K562 (cell line): ENCODE data around the gene ZBTB38. TPM values are rescaled to one million over a fixed set of nuclear protein-coding genes. Genes with fewer than 3 reads are reported as not detected.

Experiments used
- DMBX1 ChIP-seq: fragments of 250-450 bp; sonication (Bioruptor Pico); IDR thresholded peaks from 2 replicates; pipeline ENCODE4 v1.8.0; 2022; ENCODE audit warnings: inconsistent platforms, mild to moderate bottlenecking, moderate library complexity, borderline replicate concordance
- DPF2 ChIP-seq: fragments of 450-650 bp; IDR thresholded peaks from 2 replicates; pipeline ENCODE4 v1.6.1; 2016
- ETV6 ChIP-seq, 3 experiments: fragments of 150-350 bp in 1 of 3; sonication (generic) in 1 of 3; formaldehyde crosslinking in 1 of 3; IDR thresholded peaks; 2 replicates each; pipeline versions ENCODE4 v1.6.1 to v1.8.0; 2014 to 2022; ENCODE audit warnings: borderline replicate concordance in 2 of 3, low read depth in 2 of 3, antibody characterized with exemption in 1 of 3, low read length in 1 of 3, mild to moderate bottlenecking in 1 of 3, missing genetic modification reagents in 1 of 3
- GABPA ChIP-seq: fragments of 200-800 bp; sonication (Bioruptor generic); conservative IDR thresholded peaks from 2 replicates; pipeline ENCODE4 v1.6.1; 2016; ENCODE audit warnings: low read depth, missing genetic modification characterization, missing compliant biosample characterization
- MEF2D ChIP-seq: conservative IDR thresholded peaks from 2 replicates; pipeline ENCODE4 v1.6.1; 2016; ENCODE audit warnings: low read depth, missing genetic modification characterization, missing compliant biosample characterization
- NCOA6 ChIP-seq: fragments of 450-650 bp; IDR thresholded peaks from 2 replicates; pipeline ENCODE4 v1.6.1; 2017; ENCODE audit warnings: mild to moderate bottlenecking
- NFIC ChIP-seq: fragments of 450-650 bp; IDR thresholded peaks from 2 replicates; pipeline ENCODE4 v1.6.1; 2017; ENCODE audit warnings: mild to moderate bottlenecking, inconsistent platforms
- POLR2G ChIP-seq: fragments of 200-400 bp; formaldehyde crosslinking; IDR thresholded peaks from 2 replicates; pipeline ENCODE4 v1.6.1; 2017; ENCODE audit warnings: low read depth, mild to moderate bottlenecking, antibody characterized with exemption, low read length, moderate library complexity
- SUPT5H ChIP-seq: fragments of 450-650 bp; IDR thresholded peaks from 2 replicates; pipeline ENCODE4 v1.6.1; 2016
- ZKSCAN1 ChIP-seq: fragments of 150-350 bp; IDR thresholded peaks from 2 replicates; pipeline ENCODE4 v1.6.1; 2016; ENCODE audit warnings: low read depth, low read length
- ZNF197 ChIP-seq: fragments of 200-800 bp; sonication (Bioruptor generic); IDR thresholded peaks from 2 replicates; pipeline ENCODE4 v1.6.1; 2016; ENCODE audit warnings: low read depth, missing genetic modification characterization, missing compliant biosample characterization
- polyA plus RNA-seq, 8 experiments: library from polyadenylated mRNA; depleted of rRNA in 4 of 8; stranded (reverse) in 5 of 8; unstranded in 3 of 8; fragments of >200 nt; fragmentation: Nextera tagmentation in 2 of 8; fragmentation: Illumina TruSeq in 1 of 8; extraction: Ambion mirVana in 2 of 8; extraction: Trizol in 1 of 8; gene quantifications; 2 replicates each; pipeline versions ENCODE4 v1.2.1 to v1.2.3, GENCODE V29; 2011 to 2014; ENCODE audit warnings: inconsistent platforms in 1 of 8, missing spikeins in 1 of 8
- total RNA-seq, 7 experiments: library from RNA; depleted of rRNA in 6 of 7; stranded (reverse); fragments of >200 nt in 6 of 7; fragmentation: Illumina TruSeq in 2 of 7; extraction: Trizol in 2 of 7; gene quantifications; 2 replicates each; pipeline versions ENCODE4 v1.2.1 to v1.2.3, GENCODE V29; 2011 to 2021; ENCODE audit warnings: low replicate concordance in 1 of 7
- TF ChIP-seq, protein P1 (sequence below): fragments of 250-450 bp; sonication (Bioruptor Pico); IDR thresholded peaks from 2 replicates; pipeline ENCODE4 v1.8.0; 2022; ENCODE audit warnings: inconsistent platforms
- TF ChIP-seq, protein P2 (sequence below), 2 experiments: fragments of 450-650 bp; formaldehyde crosslinking in 1 of 2; IDR thresholded peaks; 2 replicates each; pipeline versions ENCODE4 v1.4.0 to v1.6.1; 2014 to 2020; ENCODE audit warnings: mild to moderate bottlenecking in 2 of 2, borderline replicate concordance in 1 of 2, low read depth in 1 of 2

The ZBTB38 gene
- total and polyA plus RNA-seq, 9 of the 15 experiments (the other 6 are each of a cell fraction or from before 2014, with no cell fraction given), result 12.1 to 39.4 (median 22.9) TPM

GRCh38 chr3:141410408-141410807, 42.1 kb downstream of the ZBTB38 start (continued):
- TF ChIP-seq DPF2 (0 out of 2 replicates have a peak, but pooled peaks have one; percentile 18), POLR2G (no peak), MEF2D (0 out of 2 replicates have a peak, but pooled peaks have one; percentile 5), ETV6 (IDR thresholded peaks at IDR 0.05; ENCODE audit: borderline replicate concordance in 1 of 2, low read depth in 2 of 2, low read length in 1 of 2) (no peak), ETV6 (CRISPR knock-in tag; IDR thresholded peaks at IDR 0.05; ENCODE audit: borderline replicate concordance) (no peak), NCOA6 (no peak), NFIC (peak; percentile 70), ZNF197 (CRISPR knock-in tag) (0 out of 2 replicates have a peak, but pooled peaks have one; percentile 41), DMBX1 (CRISPR knock-in tag) (0 out of 2 replicates have a peak, but pooled peaks have one; percentile 17), ZKSCAN1 (peak; percentile 65; the same call in 1 of the 2 replicates), SUPT5H (no peak), GABPA (tag) (peak; percentile 62)
- TF ChIP-seq, protein P1, sequence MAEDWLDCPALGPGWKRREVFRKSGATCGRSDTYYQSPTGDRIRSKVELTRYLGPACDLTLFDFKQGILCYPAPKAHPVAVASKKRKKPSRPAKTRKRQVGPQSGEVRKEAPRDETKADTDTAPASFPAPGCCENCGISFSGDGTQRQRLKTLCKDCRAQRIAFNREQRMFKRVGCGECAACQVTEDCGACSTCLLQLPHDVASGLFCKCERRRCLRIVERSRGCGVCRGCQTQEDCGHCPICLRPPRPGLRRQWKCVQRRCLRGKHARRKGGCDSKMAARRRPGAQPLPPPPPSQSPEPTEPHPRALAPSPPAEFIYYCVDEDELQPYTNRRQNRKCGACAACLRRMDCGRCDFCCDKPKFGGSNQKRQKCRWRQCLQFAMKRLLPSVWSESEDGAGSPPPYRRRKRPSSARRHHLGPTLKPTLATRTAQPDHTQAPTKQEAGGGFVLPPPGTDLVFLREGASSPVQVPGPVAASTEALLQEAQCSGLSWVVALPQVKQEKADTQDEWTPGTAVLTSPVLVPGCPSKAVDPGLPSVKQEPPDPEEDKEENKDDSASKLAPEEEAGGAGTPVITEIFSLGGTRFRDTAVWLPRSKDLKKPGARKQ (CRISPR knock-in tag), result no peak
- TF ChIP-seq, protein P2, sequence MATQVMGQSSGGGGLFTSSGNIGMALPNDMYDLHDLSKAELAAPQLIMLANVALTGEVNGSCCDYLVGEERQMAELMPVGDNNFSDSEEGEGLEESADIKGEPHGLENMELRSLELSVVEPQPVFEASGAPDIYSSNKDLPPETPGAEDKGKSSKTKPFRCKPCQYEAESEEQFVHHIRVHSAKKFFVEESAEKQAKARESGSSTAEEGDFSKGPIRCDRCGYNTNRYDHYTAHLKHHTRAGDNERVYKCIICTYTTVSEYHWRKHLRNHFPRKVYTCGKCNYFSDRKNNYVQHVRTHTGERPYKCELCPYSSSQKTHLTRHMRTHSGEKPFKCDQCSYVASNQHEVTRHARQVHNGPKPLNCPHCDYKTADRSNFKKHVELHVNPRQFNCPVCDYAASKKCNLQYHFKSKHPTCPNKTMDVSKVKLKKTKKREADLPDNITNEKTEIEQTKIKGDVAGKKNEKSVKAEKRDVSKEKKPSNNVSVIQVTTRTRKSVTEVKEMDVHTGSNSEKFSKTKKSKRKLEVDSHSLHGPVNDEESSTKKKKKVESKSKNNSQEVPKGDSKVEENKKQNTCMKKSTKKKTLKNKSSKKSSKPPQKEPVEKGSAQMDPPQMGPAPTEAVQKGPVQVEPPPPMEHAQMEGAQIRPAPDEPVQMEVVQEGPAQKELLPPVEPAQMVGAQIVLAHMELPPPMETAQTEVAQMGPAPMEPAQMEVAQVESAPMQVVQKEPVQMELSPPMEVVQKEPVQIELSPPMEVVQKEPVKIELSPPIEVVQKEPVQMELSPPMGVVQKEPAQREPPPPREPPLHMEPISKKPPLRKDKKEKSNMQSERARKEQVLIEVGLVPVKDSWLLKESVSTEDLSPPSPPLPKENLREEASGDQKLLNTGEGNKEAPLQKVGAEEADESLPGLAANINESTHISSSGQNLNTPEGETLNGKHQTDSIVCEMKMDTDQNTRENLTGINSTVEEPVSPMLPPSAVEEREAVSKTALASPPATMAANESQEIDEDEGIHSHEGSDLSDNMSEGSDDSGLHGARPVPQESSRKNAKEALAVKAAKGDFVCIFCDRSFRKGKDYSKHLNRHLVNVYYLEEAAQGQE (IDR thresholded peaks at IDR 0.05; ENCODE audit: borderline replicate concordance), result peak; percentile 25; the same call in 1 of the 2 replicates
- TF ChIP-seq, protein P2 (CRISPR knock-in tag; IDR thresholded peaks at IDR 0.05; ENCODE audit: low read depth), result no peak
